ENCODE measurements around the gene GPC4. TPM values are rescaled to one million over a fixed set of nuclear protein-coding genes. Genes with fewer than 3 reads are reported as not detected.

Gene GPC4
- total RNA-seq, 1 experiment from 2014 or later, result 1.2 TPM

DNA sequence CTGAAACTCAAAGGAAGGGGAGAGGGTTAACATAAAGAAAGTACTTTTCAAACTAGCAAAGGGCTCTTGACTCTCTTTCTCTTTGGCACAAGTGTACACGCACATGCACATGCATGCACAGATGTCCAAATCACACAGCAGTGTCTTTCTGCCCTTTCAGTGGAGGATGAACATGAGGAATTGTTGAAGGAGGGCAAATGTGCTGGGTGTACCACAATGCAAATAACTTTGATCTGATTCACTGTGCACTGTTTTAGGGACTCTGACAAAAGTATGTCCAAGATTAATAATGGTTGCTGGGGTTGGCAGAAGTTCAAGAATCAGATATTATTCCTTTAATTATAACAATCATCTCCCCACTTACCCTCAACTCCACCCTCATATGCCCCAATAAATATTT is 93.8 kb downstream of the GPC4 start:
- POLR2A ChIA-PET, result no interaction called here
- H3K36me3 ChIP-seq (ENCODE audit: control insufficient read depth, insufficient read depth, low read length), result no peaks in the 10 kb centered on the region

DNA sequence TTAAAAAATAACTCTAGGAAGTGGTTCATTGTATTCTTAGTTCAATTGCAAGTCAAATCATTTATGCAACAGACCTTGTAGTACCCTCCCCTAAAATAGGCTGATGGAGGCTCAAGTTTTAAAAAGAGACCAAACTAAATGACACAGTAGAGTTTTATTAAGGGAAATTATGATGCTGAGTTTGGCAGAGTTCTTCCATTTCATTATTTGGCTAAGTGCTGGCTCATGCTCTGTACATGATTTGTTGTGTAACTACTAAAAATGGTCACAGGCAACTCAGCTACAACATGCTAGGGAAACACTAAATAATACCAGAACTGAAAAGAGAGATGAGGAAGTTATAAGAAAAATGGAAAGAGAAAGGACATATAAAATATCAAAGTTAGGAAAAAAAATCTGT is 101.0 kb downstream of the GPC4 start:
- no peak overlapping the region for H3K4me3 Mint-ChIP-seq (ENCODE audit: unreplicated experiment)
- H3K4me1 ChIP-seq, result no peaks in the 10 kb centered on the region
- no TSS peak for BruUV-seq (replicated peaks)
- H3K36me3 ChIP-seq (ENCODE audit: control insufficient read depth, insufficient read depth, low read length), result no peaks in the 10 kb centered on the region
- H3K9me3 Mint-ChIP-seq (ENCODE audit: unreplicated experiment), result no peaks in the 10 kb centered on the region
- H3K27ac Mint-ChIP-seq (ENCODE audit: unreplicated experiment), result no peak overlapping the region
- intact Hi-C loops (cut with micrococcal nuclease; ENCODE audit: unreplicated experiment), result no loop called here
- DNase-seq, result no peak
- ChIA-PET CTCF (no interaction called here), POLR2A (no interaction called here)
- H3K9me3 ChIP-seq, result no peaks in the 10 kb centered on the region
- no peaks in the 10 kb centered on the region for H3K4me1 Mint-ChIP-seq (ENCODE audit: low read depth, unreplicated experiment)
- H3K27me3 Mint-ChIP-seq (ENCODE audit: insufficient read depth, unreplicated experiment), result peaks cover 2% of the 10 kb centered on the region
- TF ChIP-seq, protein P1, sequence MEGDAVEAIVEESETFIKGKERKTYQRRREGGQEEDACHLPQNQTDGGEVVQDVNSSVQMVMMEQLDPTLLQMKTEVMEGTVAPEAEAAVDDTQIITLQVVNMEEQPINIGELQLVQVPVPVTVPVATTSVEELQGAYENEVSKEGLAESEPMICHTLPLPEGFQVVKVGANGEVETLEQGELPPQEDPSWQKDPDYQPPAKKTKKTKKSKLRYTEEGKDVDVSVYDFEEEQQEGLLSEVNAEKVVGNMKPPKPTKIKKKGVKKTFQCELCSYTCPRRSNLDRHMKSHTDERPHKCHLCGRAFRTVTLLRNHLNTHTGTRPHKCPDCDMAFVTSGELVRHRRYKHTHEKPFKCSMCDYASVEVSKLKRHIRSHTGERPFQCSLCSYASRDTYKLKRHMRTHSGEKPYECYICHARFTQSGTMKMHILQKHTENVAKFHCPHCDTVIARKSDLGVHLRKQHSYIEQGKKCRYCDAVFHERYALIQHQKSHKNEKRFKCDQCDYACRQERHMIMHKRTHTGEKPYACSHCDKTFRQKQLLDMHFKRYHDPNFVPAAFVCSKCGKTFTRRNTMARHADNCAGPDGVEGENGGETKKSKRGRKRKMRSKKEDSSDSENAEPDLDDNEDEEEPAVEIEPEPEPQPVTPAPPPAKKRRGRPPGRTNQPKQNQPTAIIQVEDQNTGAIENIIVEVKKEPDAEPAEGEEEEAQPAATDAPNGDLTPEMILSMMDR (IDR thresholded peaks at IDR 0.05; ENCODE audit: insufficient read depth in 1 of 2, low read depth in 1 of 2, low read length in 1 of 2, severe bottlenecking in 1 of 2, unreplicated experiment in 1 of 2), result no peak
- no peaks in the 10 kb centered on the region for H3K36me3 Mint-ChIP-seq (ENCODE audit: insufficient read depth, unreplicated experiment)
- no peaks in the 10 kb centered on the region for H3K27me3 ChIP-seq (replicated peaks; ENCODE audit: control insufficient read depth, insufficient read depth, low read length)
- H3K4me3 ChIP-seq (ENCODE audit: low read depth, low read length), result no peak overlapping the region

More for the DNA sequence above, 93.8 kb downstream of the GPC4 start:
- Histone ChIP-seq H3K9me3 (no peaks in the 10 kb centered on the region), H3K4me3 (ENCODE audit: low read depth, low read length) (no peak overlapping the region), H3K4me1 (no peaks in the 10 kb centered on the region), H3K27me3 (replicated peaks; ENCODE audit: control insufficient read depth, insufficient read depth, low read length) (no peaks in the 10 kb centered on the region)
- no peaks in the 10 kb centered on the region for H3K36me3 Mint-ChIP-seq (ENCODE audit: insufficient read depth, unreplicated experiment)
- H3K4me1 Mint-ChIP-seq (ENCODE audit: low read depth, unreplicated experiment), result no peaks in the 10 kb centered on the region
- no peaks in the 10 kb centered on the region for H3K27me3 Mint-ChIP-seq (ENCODE audit: insufficient read depth, unreplicated experiment)
- CTCF ChIA-PET, result no interaction called here
- BruUV-seq (replicated peaks), result no TSS peak
- H3K27ac Mint-ChIP-seq (ENCODE audit: unreplicated experiment), result no peak overlapping the region
- no peaks in the 10 kb centered on the region for H3K9me3 Mint-ChIP-seq (ENCODE audit: unreplicated experiment)
- DNase-seq, result no peak
- no peak overlapping the region for H3K4me3 Mint-ChIP-seq (ENCODE audit: unreplicated experiment)
- intact Hi-C loops (cut with micrococcal nuclease; ENCODE audit: unreplicated experiment), result no loop called here
- TF ChIP-seq, protein P1 (IDR thresholded peaks at IDR 0.05; ENCODE audit: insufficient read depth in 1 of 2, low read depth in 1 of 2, low read length in 1 of 2, severe bottlenecking in 1 of 2, unreplicated experiment in 1 of 2), result no peak

DNA sequence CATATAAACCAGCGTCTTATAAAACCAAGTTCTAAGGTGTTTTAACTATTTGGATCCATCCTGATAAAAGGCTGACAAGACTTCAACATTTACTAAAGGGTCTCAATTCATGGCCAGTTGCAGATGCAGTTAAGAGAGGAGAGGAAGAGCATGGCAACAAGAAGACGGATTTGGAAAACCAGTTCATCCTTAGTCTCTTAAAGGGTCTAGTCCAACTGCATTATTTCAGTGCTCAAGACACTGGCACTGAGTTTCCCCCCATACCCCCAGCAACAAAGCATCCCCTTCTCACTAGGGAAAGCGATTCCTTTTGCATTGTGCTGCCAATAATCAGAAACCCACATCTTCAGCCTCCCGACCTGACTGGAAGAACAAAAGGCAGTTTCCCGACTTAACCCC is 106.8 kb downstream of the GPC4 start:
- ChIA-PET CTCF (no interaction called here), POLR2A (no interaction called here)
- no peaks in the 10 kb centered on the region for H3K27me3 ChIP-seq (replicated peaks; ENCODE audit: control insufficient read depth, insufficient read depth, low read length)
- Mint-ChIP-seq H3K27ac (ENCODE audit: unreplicated experiment) (no peak overlapping the region), H3K27me3 (ENCODE audit: insufficient read depth, unreplicated experiment) (peaks cover 2% of the 10 kb centered on the region), H3K36me3 (ENCODE audit: insufficient read depth, unreplicated experiment) (no peaks in the 10 kb centered on the region), H3K9me3 (ENCODE audit: unreplicated experiment) (no peaks in the 10 kb centered on the region), H3K4me1 (ENCODE audit: low read depth, unreplicated experiment) (no peaks in the 10 kb centered on the region), H3K4me3 (ENCODE audit: unreplicated experiment) (no peak overlapping the region)
- H3K4me3 ChIP-seq (ENCODE audit: low read depth, low read length), result no peak overlapping the region
- intact Hi-C loops (cut with micrococcal nuclease; ENCODE audit: unreplicated experiment), result no loop called here
- no TSS peak for BruUV-seq (replicated peaks)
- H3K36me3 ChIP-seq (ENCODE audit: control insufficient read depth, insufficient read depth, low read length), result no peaks in the 10 kb centered on the region
- H3K9me3 ChIP-seq, result no peaks in the 10 kb centered on the region
- H3K4me1 ChIP-seq, result no peaks in the 10 kb centered on the region
- no peak for DNase-seq
- TF ChIP-seq, protein P1 (IDR thresholded peaks at IDR 0.05; ENCODE audit: insufficient read depth in 1 of 2, low read depth in 1 of 2, low read length in 1 of 2, severe bottlenecking in 1 of 2, unreplicated experiment in 1 of 2), result no peak
